Esophagus squamous epithelium (tissue), 5 donors: ENCODE results near the gene SYPL1. TPM values are rescaled to one million over a fixed set of nuclear protein-coding genes. Genes with fewer than 3 reads are reported as not detected.

ENCODE experiments used
- DNase-seq: peaks from one replicate; lab custom pipeline; 2025; lab: John Stamatoyannopoulos, UW
- H3K27ac ChIP-seq, 4 donors: fragments of 200-600 bp; sonication (generic); one replicate each; pipeline ENCODE4 v1.5.1; 2016 to 2019; ENCODE audit warnings: mild to moderate bottlenecking in 1 of 4
- H3K27me3 ChIP-seq, 4 donors: fragments of 200-600 bp; sonication (generic); 1 replicate in 3 of 4; 2 replicates in 1 of 4; pipeline versions ENCODE4 v1.5.1 to v1.6.0; 2017 to 2021; ENCODE audit warnings: antibody characterized with exemption in 1 of 4
- H3K36me3 ChIP-seq, 3 donors: fragments of 200-600 bp; sonication (generic); one replicate each; pipeline ENCODE4 v1.5.1; 2016 to 2019
- H3K4me1 ChIP-seq, 3 donors: fragments of 200-600 bp; sonication (generic); one replicate each; pipeline ENCODE4 v1.5.1; 2017 to 2019
- H3K4me3 ChIP-seq, 4 donors: fragments of 200-600 bp; sonication (generic); 1 replicate in 3 of 4; 2 replicates in 1 of 4; pipeline ENCODE4 v1.5.1; 2016 to 2019; ENCODE audit warnings: mild to moderate bottlenecking in 2 of 4, moderate library complexity in 1 of 4
- H3K9me3 ChIP-seq, 3 donors: fragments of 200-600 bp; sonication (generic); one replicate each; pipeline ENCODE4 v1.5.1; 2016 to 2019
- POLR2A ChIP-seq, 4 donors: fragments of 450-650 bp; IDR thresholded peaks; one replicate each; pipeline ENCODE4 v1.6.1; 2017; ENCODE audit warnings: antibody characterized with exemption in 4 of 4, mild to moderate bottlenecking in 4 of 4, moderate library complexity in 3 of 4
- WGBS, 2 donors: methylation state at CpG; one replicate each; pipeline ENCODE4 v1.1.5; 2018; 5-methylcytosine and 5-hydroxymethylcytosine counted together
- intact Hi-C: fragments of 100-400 bp; cut with DNase I; formaldehyde crosslinking; loops from one replicate; pipeline ENCODE4 v1.15.0; 2022
- total RNA-seq, 4 donors: library from RNA; depleted of rRNA; stranded (reverse); fragments of >200 nt; gene quantifications; one replicate each; pipeline ENCODE4 v1.1.0, GENCODE V29; 2016
- TF ChIP-seq, protein P1 (sequence below), 6 experiments: fragments of 450-650 bp in 4 of 6; fragments of 200-600 bp in 2 of 6; sonication (generic) in 2 of 6; IDR thresholded peaks; one replicate each; pipeline ENCODE4 v1.5.1; 2016 to 2019; ENCODE audit warnings: antibody characterized with exemption in 6 of 6, mild to moderate bottlenecking in 4 of 6, moderate library complexity in 4 of 6
- donor health status: DM: yes; HTN: yes; CAD: no.

Gene SYPL1
- total RNA-seq, 4 donors from 2014 or later = 105 to 170 (median 148) TPM

DNA sequence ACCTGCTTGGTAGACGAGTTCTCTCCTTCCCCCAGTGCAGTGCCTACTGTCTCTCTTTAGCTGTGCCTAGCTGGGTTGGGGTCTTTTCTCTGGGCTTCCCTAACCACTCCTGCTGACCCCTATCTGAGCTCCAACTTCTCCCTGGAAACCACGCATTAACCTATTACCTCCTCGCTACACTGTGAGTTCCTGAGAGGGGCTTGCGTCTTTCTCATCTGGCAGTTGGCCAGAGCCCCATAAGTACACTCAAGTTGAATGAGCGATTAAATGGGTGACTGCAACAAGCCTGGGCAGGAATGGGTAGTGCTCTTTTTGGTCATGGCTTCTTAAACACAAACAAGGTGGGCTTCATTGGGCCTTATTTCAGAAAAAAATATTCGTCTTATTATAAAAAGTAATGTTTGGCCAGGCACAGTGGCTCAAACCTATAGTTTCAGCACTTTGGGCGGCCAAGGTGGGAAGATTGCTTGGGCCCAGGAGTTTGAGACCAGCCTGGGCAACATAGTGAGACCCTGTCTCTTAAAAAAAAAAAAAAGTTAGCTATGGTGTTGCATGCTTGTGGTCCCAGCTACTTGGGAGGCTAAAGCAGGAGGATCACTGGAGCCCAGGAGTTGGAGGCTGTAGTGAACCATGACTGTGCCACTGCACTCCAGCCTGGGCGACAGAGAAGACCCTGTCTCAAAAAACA is 41.4 kb downstream of the SYPL1 start:
- TF ChIP-seq POLR2A (IDR thresholded peaks at IDR 0.05) = no peak
- TF ChIP-seq, protein P1, sequence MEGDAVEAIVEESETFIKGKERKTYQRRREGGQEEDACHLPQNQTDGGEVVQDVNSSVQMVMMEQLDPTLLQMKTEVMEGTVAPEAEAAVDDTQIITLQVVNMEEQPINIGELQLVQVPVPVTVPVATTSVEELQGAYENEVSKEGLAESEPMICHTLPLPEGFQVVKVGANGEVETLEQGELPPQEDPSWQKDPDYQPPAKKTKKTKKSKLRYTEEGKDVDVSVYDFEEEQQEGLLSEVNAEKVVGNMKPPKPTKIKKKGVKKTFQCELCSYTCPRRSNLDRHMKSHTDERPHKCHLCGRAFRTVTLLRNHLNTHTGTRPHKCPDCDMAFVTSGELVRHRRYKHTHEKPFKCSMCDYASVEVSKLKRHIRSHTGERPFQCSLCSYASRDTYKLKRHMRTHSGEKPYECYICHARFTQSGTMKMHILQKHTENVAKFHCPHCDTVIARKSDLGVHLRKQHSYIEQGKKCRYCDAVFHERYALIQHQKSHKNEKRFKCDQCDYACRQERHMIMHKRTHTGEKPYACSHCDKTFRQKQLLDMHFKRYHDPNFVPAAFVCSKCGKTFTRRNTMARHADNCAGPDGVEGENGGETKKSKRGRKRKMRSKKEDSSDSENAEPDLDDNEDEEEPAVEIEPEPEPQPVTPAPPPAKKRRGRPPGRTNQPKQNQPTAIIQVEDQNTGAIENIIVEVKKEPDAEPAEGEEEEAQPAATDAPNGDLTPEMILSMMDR (IDR thresholded peaks at IDR 0.05) = no peak
- H3K9me3 ChIP-seq = no peaks in the 10 kb centered on the region
- intact Hi-C loops = no loop called here
- H3K4me3 ChIP-seq = peak overlapping the region in 1 of 4 donors; percentile 45
- DNase-seq = no peak
- 52 to 61% methylated on average over 7 to 8 of the region's 8 CpGs for WGBS, 2 donors
- peaks cover 60 to 100% (median 71%) of the 10 kb centered on the region in 3 donors for H3K4me1 ChIP-seq
- peak overlapping the region; percentile 82 to 93 (median 90) for H3K27ac ChIP-seq
- H3K36me3 ChIP-seq = no peaks in the 10 kb centered on the region
- no peaks in the 10 kb centered on the region for H3K27me3 ChIP-seq

DNA sequence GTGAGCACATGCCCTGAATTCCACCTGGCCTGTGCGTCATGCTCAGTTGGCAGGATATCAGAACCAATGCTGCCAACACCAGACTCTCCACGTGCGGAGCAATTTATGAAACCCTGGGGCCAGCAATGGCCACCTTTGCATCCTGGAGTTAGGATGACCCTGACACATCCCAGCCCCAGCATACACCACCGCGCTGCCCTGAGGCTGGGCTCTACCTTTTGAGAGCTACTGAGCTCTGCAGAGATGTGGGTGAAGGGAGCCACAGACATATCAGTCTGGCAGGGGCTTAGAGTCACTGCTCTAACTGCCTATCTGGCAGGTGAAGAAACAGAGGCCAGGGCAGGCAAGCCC is 41.9 kb downstream of the SYPL1 start:
- no peak overlapping the region for H3K4me3 ChIP-seq
- no peaks in the 10 kb centered on the region for H3K27me3 ChIP-seq
- intact Hi-C loops = no loop called here
- TF ChIP-seq, protein P1 (IDR thresholded peaks at IDR 0.05) = no peak
- no peak for TF ChIP-seq POLR2A (IDR thresholded peaks at IDR 0.05)
- 40 to 71% methylated on average over 1 to 4 of the region's 5 CpGs for WGBS, 2 donors
- H3K9me3 ChIP-seq = no peaks in the 10 kb centered on the region
- H3K4me1 ChIP-seq = peaks cover 65 to 100% (median 76%) of the 10 kb centered on the region in 3 donors
- DNase-seq = no peak
- H3K27ac ChIP-seq = peak overlapping the region; percentile 82 to 93 (median 90)
- no peaks in the 10 kb centered on the region for H3K36me3 ChIP-seq

DNA sequence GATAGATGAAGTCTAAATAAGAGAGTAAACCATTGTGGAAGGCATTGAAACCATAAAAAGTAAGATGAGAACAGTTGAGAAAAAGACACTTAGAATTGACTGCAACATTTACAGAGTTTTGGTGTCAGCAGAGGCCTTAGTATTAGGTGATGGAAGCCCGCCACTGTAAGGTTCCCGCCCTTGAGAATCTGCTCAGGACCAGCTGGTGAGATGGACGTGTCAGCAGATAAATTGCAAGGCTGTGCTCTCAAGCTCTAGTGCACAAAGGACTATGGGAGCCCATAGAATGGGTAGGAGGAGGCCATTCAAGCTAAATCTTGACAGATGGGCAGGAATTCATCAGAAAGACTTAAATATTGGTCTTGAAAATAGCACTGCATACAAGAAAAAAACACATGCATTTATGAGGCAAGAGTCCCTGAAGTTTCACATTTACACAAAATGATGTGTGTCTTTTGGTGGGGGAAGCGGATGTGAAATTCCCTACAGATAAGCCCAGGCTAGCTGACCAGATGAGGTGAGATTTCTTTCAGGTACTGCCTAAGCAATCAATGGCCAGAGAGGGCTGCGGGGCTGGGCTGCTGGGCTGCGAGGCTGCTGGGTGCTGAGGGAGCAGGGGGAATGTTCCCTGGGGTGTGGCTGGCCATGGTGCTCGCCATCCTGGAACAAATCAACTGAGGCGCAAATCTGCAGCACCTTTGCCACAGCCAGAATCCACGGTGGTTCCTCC is 42.5 kb downstream of the SYPL1 start:
- no peaks in the 10 kb centered on the region for H3K9me3 ChIP-seq
- WGBS, 2 donors = 56 to 72% methylated on average over 6 to 8 of the region's 9 CpGs
- H3K27ac ChIP-seq = peak overlapping the region; percentile 82 to 93 (median 90)
- intact Hi-C loops = loop anchor here (10.0 kb wide), 1 partner anchor 45 kb away; the partner anchor contains the start of gene SYPL1
- H3K27me3 ChIP-seq = no peaks in the 10 kb centered on the region
- no peak for TF ChIP-seq POLR2A (IDR thresholded peaks at IDR 0.05)
- H3K4me1 ChIP-seq = peaks cover 71 to 100% (median 77%) of the 10 kb centered on the region in 3 donors
- H3K36me3 ChIP-seq = no peaks in the 10 kb centered on the region
- DNase-seq = no peak
- no peak overlapping the region for H3K4me3 ChIP-seq

DNA sequence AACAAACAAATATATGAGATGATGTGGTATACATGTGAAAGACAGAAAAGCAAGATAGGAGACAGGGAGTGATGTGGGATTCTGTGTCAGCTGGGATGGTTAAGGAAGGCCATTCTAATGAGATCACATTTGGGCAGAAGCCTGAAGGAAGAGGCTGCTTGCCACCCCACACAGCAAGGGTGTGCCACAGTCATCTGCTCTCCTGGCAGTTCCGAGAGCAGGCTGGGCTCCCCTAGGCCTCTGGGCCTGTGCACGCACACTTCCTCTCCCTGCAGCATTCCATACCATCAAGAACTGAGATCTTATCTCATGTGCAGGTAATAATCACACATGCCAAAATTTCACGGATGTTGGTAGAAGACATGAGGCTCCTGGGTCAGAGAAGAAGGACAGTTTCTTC is 43.1 kb downstream of the SYPL1 start:
- Histone ChIP-seq H3K9me3 (no peaks in the 10 kb centered on the region), H3K4me1 (peaks cover 72 to 100% (median 77%) of the 10 kb centered on the region in 3 donors), H3K36me3 (no peaks in the 10 kb centered on the region), H3K4me3 (no peak overlapping the region), H3K27me3 (no peaks in the 10 kb centered on the region), H3K27ac (peak overlapping the region; percentile 82 to 93 (median 90))
- TF ChIP-seq, protein P1 (IDR thresholded peaks at IDR 0.05) = no peak
- intact Hi-C loops = loop anchor here (10.0 kb wide), 1 partner anchor 46 kb away; the partner anchor contains the start of gene SYPL1
- 17 to 39% methylated on average over 3 of the region's 3 CpGs for WGBS, 2 donors
- DNase-seq = no peak

DNA sequence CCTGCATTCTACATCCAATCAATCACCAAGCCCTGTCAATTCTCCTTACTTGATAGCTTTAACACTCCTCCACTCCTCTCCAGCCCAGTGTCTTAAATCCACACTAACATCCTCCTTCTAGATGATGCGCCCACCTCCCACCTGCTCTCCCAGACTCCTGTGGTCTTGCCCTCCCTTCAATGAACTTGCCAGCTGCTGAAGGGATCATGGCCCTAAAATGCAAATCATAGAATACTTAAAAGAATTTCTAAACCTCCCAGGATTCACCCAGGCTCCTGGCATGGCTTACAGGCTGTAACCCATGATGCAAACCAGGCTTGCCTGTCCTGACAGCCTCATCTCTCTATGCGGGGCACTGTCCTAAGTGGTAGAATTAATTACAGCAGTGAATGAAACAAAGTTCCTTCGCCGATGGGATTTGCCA is 43.6 kb downstream of the SYPL1 start:
- Histone ChIP-seq H3K27me3 (no peaks in the 10 kb centered on the region), H3K4me3 (no peak overlapping the region), H3K27ac (peak overlapping the region; percentile 82 to 93 (median 90)), H3K9me3 (no peaks in the 10 kb centered on the region), H3K36me3 (no peaks in the 10 kb centered on the region), H3K4me1 (peaks cover 72 to 100% (median 77%) of the 10 kb centered on the region in 3 donors)
- no peak for DNase-seq
- 62 to 66% methylated on average over 4 of the region's 4 CpGs for WGBS, 2 donors
- intact Hi-C loops = loop anchor here (10.0 kb wide), 1 partner anchor 46 kb away; the partner anchor contains the start of gene SYPL1
- no peak for TF ChIP-seq POLR2A (IDR thresholded peaks at IDR 0.05)
- TF ChIP-seq, protein P1 (IDR thresholded peaks at IDR 0.05) = no peak
